MCF 10A (cell line): Measurements from ENCODE around the gene KRTAP4-8. TPM values are rescaled to one million over a fixed set of nuclear protein-coding genes. Genes with fewer than 3 reads are reported as not detected.
A peak's percentile ranks its signal among the peaks of the same experiment; 100 is the strongest.
"Not testable (repeated sequence)": the region's sequence is repeated elsewhere in the genome, so short reads cannot be mapped to it uniquely, and the experiment has no call there.

ENCODE experiments used
- BruUV-seq: library from RNA; stranded (reverse); fragments of 400-500 nt; replicated peaks from 2 replicates; lab custom pipeline; 2021; lab: Mats Ljungman, UMichigan
- CTCF ChIA-PET: fragments of 300-600 bp; sonication (Branson Sonifier 250); formaldehyde crosslinking; extraction: SDS; loops from one replicate; lab custom pipeline; 2021; ENCODE audit warnings: antibody characterized with exemption, inconsistent platforms; lab: Yijun Ruan, JAX
- POLR2A ChIA-PET: fragments of 300-600, 350-650 bp; sonication (Branson Sonifier 250); formaldehyde crosslinking; extraction: SDS; loops from one replicate; lab custom pipeline; 2020; ENCODE audit warnings: antibody characterized with exemption, inconsistent platforms; lab: Yijun Ruan, JAX
- DNase-seq: peaks from one replicate; pipeline ENCODE4 v3.0.0-alpha.2; 2018; ENCODE audit not compliant: unreplicated experiment
- H3K27ac Mint-ChIP-seq: one replicate; pipeline ENCODE4 v1.8.0; 2022; ENCODE audit warnings: mild to moderate bottlenecking, low read depth, mixed read lengths; ENCODE audit not compliant: unreplicated experiment
- H3K27me3 Mint-ChIP-seq: one replicate; pipeline ENCODE4 v1.8.0; 2022; ENCODE audit warnings: mixed read lengths; ENCODE audit not compliant: insufficient read depth, unreplicated experiment
- H3K36me3 Mint-ChIP-seq: one replicate; pipeline ENCODE4 v1.8.0; 2022; ENCODE audit warnings: mild to moderate bottlenecking, moderate library complexity, mixed read lengths; ENCODE audit not compliant: insufficient read depth, unreplicated experiment
- H3K4me1 Mint-ChIP-seq: one replicate; pipeline ENCODE4 v1.8.0; 2022; ENCODE audit warnings: mixed read lengths; ENCODE audit not compliant: insufficient read depth, unreplicated experiment
- H3K4me3 Mint-ChIP-seq: one replicate; pipeline ENCODE4 v1.8.0; 2022; ENCODE audit warnings: mild to moderate bottlenecking, moderate library complexity, mixed read lengths; ENCODE audit not compliant: unreplicated experiment
- H3K9me3 Mint-ChIP-seq: one replicate; pipeline ENCODE4 v1.8.0; 2022; ENCODE audit warnings: mixed read lengths; ENCODE audit not compliant: unreplicated experiment
- intact Hi-C: fragments of 100-400 bp; cut with micrococcal nuclease; formaldehyde crosslinking; loops from 2 replicates; pipeline ENCODE4 v1.14.1; 2022
- total RNA-seq: library from RNA; stranded (reverse); gene quantifications from 2 replicates; pipeline ENCODE4 v1.2.3, GENCODE V29; 2022
- TF ChIP-seq, protein P1 (sequence below): fragments of 200-600 bp; IDR thresholded peaks from one replicate; pipeline ENCODE4 v1.8.0; 2022; ENCODE audit warnings: antibody characterized with exemption, mild to moderate bottlenecking; ENCODE audit not compliant: unreplicated experiment

KRTAP4-8 gene
- total RNA-seq, 1 experiment from 2014 or later: not detected

DNA sequence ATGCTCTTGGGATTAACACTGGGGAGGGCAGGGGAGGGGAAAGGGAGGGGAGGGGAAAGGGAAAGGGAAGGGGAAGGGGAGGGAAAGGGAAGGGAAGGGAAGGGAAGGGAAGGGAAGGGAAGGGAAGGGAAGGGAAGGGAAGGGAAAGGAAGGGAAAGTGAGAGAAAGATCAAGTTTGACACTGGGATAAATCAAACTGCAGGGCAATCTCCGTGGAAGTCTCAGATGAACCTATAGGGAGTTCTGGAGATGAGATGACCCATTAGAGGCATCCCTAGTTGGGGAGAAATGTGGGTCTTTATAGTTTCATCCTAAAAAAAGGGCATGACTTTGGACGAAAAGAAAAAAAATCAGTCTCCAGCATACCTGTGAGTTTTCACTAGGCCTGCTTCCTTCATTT, 23.8 kb upstream of the KRTAP4-8 start:
- Mint-ChIP-seq H3K27me3 (peaks cover 12% of the 10 kb centered on the region), H3K4me1 (peaks cover 11% of the 10 kb centered on the region), H3K27ac (no peak overlapping the region), H3K36me3 (no peaks in the 10 kb centered on the region), H3K4me3 (no peak overlapping the region), H3K9me3 (peaks cover 5% of the 10 kb centered on the region)
- intact Hi-C loops: no loop called here
- no peak for DNase-seq
- TF ChIP-seq, protein P1, sequence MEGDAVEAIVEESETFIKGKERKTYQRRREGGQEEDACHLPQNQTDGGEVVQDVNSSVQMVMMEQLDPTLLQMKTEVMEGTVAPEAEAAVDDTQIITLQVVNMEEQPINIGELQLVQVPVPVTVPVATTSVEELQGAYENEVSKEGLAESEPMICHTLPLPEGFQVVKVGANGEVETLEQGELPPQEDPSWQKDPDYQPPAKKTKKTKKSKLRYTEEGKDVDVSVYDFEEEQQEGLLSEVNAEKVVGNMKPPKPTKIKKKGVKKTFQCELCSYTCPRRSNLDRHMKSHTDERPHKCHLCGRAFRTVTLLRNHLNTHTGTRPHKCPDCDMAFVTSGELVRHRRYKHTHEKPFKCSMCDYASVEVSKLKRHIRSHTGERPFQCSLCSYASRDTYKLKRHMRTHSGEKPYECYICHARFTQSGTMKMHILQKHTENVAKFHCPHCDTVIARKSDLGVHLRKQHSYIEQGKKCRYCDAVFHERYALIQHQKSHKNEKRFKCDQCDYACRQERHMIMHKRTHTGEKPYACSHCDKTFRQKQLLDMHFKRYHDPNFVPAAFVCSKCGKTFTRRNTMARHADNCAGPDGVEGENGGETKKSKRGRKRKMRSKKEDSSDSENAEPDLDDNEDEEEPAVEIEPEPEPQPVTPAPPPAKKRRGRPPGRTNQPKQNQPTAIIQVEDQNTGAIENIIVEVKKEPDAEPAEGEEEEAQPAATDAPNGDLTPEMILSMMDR: no peak
- BruUV-seq: no TSS peak
- ChIA-PET POLR2A (interaction anchor here (0.6 kb wide), 1 partner anchor 471 kb away, joined by 4 read pairs; no protein-coding TSS in a partner anchor), CTCF (no interaction called here)

GRCh38 chr17:41119696-41120690, 22.1 kb upstream of the KRTAP4-8 start:
- BruUV-seq, intact Hi-C loops, DNase-seq, CTCF ChIA-PET, H3K9me3 Mint-ChIP-seq, H3K36me3 Mint-ChIP-seq, H3K4me3 Mint-ChIP-seq, H3K27ac Mint-ChIP-seq: not testable (repeated sequence)
- H3K27me3 Mint-ChIP-seq: peaks cover 13% of the 10 kb centered on the region
- POLR2A ChIA-PET: interaction anchor here (0.8 kb wide), 1 partner anchor 171 kb away, joined by 3 read pairs; no protein-coding TSS in a partner anchor
- H3K4me1 Mint-ChIP-seq: peaks cover 11% of the 10 kb centered on the region

DNA sequence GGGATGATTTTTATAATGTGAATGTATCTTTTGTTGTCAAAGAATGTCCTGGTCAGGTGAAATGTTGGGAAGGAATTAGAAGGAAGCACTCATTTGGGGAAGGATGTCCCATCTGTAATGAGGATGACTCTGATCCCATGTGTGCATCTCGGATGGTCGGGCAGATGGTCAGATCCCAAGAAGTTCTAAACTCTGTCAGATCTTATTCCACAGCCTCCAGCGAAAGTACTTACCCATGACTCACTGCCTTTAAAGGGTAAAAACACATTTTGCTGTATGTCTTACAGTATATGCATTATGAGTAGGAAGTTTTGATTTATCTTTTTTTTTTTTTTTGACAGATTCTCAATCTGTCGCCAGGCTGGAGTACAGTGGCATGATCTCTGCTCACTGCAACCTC, 20.8 kb upstream of the KRTAP4-8 start:
- Mint-ChIP-seq H3K36me3 (no peaks in the 10 kb centered on the region), H3K9me3 (peaks cover 5% of the 10 kb centered on the region), H3K27me3 (peaks cover 13% of the 10 kb centered on the region), H3K27ac (no peak overlapping the region), H3K4me1 (peaks cover 11% of the 10 kb centered on the region), H3K4me3 (no peak overlapping the region)
- TF ChIP-seq, protein P1: no peak
- ChIA-PET POLR2A (no interaction called here), CTCF (no interaction called here)
- peak; percentile 2 for DNase-seq
- BruUV-seq: no TSS peak
- intact Hi-C loops: no loop called here

GRCh38 chr17:41117846-41118386, 20.0 kb upstream of the KRTAP4-8 start, which contains the start of gene KRTAP4-11:
TSS of gene KRTAP4-11 (minus strand) at chr17:41118373. CDS start at chr17:41118315, 58 bp downstream.
- POLR2A ChIA-PET, H3K27ac Mint-ChIP-seq, H3K4me3 Mint-ChIP-seq, H3K4me1 Mint-ChIP-seq, BruUV-seq, CTCF ChIA-PET, H3K9me3 Mint-ChIP-seq, intact Hi-C loops, DNase-seq, H3K36me3 Mint-ChIP-seq: not testable (repeated sequence)
- H3K27me3 Mint-ChIP-seq: peaks cover 13% of the 10 kb centered on the region

DNA sequence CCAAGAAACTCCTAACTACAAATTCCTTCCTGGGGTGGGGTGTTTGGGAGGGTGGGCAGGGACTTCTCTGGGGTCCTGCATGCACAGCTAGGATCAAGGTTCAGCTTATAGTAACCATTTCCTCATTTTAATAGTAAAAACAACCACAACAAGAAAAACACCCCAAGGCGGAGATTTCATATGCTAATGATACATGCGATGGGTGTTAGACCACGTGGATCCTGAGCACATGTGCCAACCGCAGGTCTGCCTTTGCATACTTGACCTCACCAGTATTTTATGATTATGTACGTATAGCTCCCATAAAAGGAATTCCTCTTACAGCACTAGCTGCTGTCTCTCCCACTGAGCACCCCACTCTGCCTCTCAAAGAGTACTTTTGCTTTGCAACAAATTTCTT, 18.4 kb upstream of the KRTAP4-8 start:
- ChIA-PET CTCF (no interaction called here), POLR2A (no interaction called here)
- Mint-ChIP-seq H3K4me1 (peaks cover 5% of the 10 kb centered on the region), H3K27me3 (peaks cover 13% of the 10 kb centered on the region), H3K36me3 (no peaks in the 10 kb centered on the region), H3K9me3 (no peaks in the 10 kb centered on the region), H3K27ac (no peak overlapping the region), H3K4me3 (no peak overlapping the region)
- BruUV-seq: no TSS peak
- intact Hi-C loops: no loop called here
- TF ChIP-seq, protein P1: no peak
- no peak for DNase-seq
